ENCODE measurements around the gene SIPA1. TPM values are rescaled to one million over a fixed set of nuclear protein-coding genes. Genes with fewer than 3 reads are reported as not detected.

SIPA1 gene
- total and polyA plus RNA-seq, 2 of the 13 experiments (the other 11 are each of a cell fraction or from before 2014, with no cell fraction given): 5.8 to 7.7 TPM

DNA sequence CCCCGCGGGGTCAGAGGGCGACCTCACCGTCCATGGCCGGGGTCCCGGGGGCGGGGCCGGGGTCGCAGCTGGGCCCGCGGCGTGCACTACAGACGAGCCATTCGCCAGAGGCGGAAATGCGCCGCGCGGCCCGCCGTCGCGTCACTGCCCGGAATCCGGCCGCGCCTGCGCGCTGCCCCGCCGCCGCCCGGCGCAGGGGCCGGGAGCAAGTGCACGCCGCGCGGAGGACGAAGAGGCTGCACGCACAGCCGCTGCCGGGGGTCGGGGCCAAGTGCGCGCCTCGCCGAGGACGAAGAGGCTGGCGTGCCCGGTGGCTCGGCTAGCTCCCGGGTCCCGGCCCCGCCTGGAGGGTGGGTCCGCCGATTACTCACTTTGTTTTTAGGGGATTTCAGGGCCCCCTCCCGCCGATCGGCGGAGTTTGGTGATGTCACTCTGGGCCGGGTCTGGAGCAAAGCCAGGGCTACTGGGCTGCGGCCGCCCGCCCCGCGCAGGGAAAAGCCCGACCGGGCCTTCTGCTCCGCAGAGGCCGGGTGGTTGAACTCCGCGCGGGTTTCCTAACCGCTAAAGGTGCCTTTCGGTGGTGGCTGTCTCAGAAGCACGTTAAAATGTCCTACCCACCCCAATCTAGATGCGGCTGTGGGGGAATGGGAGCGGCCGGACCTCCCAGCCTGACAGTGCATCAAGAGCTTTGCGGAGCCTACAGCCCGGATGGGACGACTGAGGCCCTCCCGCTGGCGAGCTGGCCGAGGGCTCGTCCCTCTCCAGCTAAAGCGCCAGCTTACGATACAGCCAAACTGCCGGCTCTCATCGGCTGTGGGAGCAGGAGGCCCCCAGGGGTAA, 25.1 kb downstream of the SIPA1 start, which contains the start of gene RELA (continued):
- TF ChIP-seq ZMYM2 (CRISPR knock-in tag; IDR thresholded peaks at IDR 0.05): no peak
- TF ChIP-seq YEATS2 (CRISPR knock-in tag; IDR thresholded peaks at IDR 0.05; ENCODE audit: borderline replicate concordance): no peak
- no peak for TF ChIP-seq RFX5 (IDR thresholded peaks at IDR 0.05; ENCODE audit: low read depth, low read length)
- peak; percentile 87; the same call in 1 of the 2 replicates for TF ChIP-seq ZNF33A (CRISPR knock-in tag; IDR thresholded peaks at IDR 0.05; ENCODE audit: borderline replicate concordance)
- no peak; the same call in 1 of the 2 replicates for TF ChIP-seq ETV6 (CRISPR knock-in tag; conservative IDR thresholded peaks at IDR 0.05)
- TF ChIP-seq ZNF768 (CRISPR knock-in tag; IDR thresholded peaks at IDR 0.05): no peak
- no peak for TF ChIP-seq MAFF (IDR thresholded peaks at IDR 0.05; ENCODE audit: low read depth, low read length)
- TF ChIP-seq ZFP90 (CRISPR knock-in tag; IDR thresholded peaks at IDR 0.05; ENCODE audit: borderline replicate concordance): peak; percentile 55; the same call in 1 of the 2 replicates
- TF ChIP-seq MLLT10 (CRISPR knock-in tag; IDR thresholded peaks at IDR 0.05): no peak
- no peak for TF ChIP-seq SP1 (IDR thresholded peaks at IDR 0.05)
- no peak; the same call in none of the 2 replicates for TF ChIP-seq SP1 (CRISPR knock-in tag; IDR thresholded peaks at IDR 0.05)
- no peak for TF ChIP-seq TCF12 (IDR thresholded peaks at IDR 0.05)
- TF ChIP-seq TCF12 (CRISPR knock-in tag; IDR thresholded peaks at IDR 0.05): no peak
- peak; percentile 88; the same call in 1 of the 2 replicates for TF ChIP-seq ZNF816 (CRISPR knock-in tag; IDR thresholded peaks at IDR 0.05; ENCODE audit: borderline replicate concordance)
- peak; percentile 83 for TF ChIP-seq PHF8 (CRISPR knock-in tag; IDR thresholded peaks at IDR 0.05)
- no peak for TF ChIP-seq ZBTB42 (CRISPR knock-in tag; IDR thresholded peaks at IDR 0.05)
- TF ChIP-seq, protein P1, sequence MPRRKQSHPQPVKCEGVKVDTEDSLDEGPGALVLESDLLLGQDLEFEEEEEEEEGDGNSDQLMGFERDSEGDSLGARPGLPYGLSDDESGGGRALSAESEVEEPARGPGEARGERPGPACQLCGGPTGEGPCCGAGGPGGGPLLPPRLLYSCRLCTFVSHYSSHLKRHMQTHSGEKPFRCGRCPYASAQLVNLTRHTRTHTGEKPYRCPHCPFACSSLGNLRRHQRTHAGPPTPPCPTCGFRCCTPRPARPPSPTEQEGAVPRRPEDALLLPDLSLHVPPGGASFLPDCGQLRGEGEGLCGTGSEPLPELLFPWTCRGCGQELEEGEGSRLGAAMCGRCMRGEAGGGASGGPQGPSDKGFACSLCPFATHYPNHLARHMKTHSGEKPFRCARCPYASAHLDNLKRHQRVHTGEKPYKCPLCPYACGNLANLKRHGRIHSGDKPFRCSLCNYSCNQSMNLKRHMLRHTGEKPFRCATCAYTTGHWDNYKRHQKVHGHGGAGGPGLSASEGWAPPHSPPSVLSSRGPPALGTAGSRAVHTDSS (CRISPR knock-in tag; conservative IDR thresholded peaks at IDR 0.05): no peak
- TF ChIP-seq BHLHE40 (IDR thresholded peaks at IDR 0.05; ENCODE audit: low read length): peak; percentile 48
- TF ChIP-seq ZNF782 (CRISPR knock-in tag; IDR thresholded peaks at IDR 0.05; ENCODE audit: borderline replicate concordance): no peak
- peak; percentile 37; the same call in 1 of the 2 replicates for TF ChIP-seq KLF12 (CRISPR knock-in tag; IDR thresholded peaks at IDR 0.05; ENCODE audit: borderline replicate concordance)
- TF ChIP-seq, protein P2, sequence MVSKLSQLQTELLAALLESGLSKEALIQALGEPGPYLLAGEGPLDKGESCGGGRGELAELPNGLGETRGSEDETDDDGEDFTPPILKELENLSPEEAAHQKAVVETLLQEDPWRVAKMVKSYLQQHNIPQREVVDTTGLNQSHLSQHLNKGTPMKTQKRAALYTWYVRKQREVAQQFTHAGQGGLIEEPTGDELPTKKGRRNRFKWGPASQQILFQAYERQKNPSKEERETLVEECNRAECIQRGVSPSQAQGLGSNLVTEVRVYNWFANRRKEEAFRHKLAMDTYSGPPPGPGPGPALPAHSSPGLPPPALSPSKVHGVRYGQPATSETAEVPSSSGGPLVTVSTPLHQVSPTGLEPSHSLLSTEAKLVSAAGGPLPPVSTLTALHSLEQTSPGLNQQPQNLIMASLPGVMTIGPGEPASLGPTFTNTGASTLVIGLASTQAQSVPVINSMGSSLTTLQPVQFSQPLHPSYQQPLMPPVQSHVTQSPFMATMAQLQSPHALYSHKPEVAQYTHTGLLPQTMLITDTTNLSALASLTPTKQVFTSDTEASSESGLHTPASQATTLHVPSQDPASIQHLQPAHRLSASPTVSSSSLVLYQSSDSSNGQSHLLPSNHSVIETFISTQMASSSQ (IDR thresholded peaks at IDR 0.05; ENCODE audit: low read depth): no peak
- TF ChIP-seq, protein P2 (CRISPR knock-in tag; IDR thresholded peaks at IDR 0.05; ENCODE audit: borderline replicate concordance): no peak
- TF ChIP-seq ZNF34 (CRISPR knock-in tag; IDR thresholded peaks at IDR 0.05; ENCODE audit: borderline replicate concordance): 0 out of 2 replicates have a peak, but pooled peaks have one; percentile 76
- no peak for TF ChIP-seq GATAD1 (CRISPR knock-in tag; IDR thresholded peaks at IDR 0.05)
